ENCODE results near the gene SLC13A4. TPM values are rescaled to one million over a fixed set of nuclear protein-coding genes. Genes with fewer than 3 reads are reported as not detected.
A peak's percentile ranks its signal among the peaks of the same experiment; 100 is the strongest.

Gene SLC13A4
- total and polyA plus RNA-seq, 4 donors = 0.17 to 1.3 (median 0.19) TPM

DNA sequence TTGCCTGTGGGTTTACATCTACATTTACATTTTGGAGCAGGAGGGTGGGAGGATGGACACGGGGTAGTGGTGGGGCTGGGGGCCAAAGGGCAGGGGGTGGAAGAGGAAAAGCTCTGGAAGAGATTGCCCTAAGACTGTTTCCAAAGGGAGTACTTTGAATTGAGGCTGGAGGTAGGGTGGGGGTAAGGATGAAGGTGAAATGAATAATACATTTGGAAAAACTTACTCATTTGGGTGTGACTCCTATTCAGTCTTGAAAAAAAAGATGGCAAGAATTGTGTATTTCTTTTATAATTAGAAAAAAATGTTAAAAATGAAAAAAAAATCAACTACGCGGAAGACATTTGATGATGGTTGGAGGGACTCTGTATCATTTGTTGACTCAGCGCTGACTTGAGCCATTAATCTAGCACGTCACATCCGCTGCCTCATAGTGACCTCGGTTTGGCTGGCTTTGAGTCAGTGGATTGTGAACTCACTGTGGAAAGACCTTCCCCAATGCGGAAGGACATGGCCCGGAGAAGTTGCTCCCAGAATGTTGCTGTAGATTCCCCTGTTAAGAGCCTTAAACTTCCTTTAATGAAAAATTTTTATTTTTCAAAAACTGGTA, 17.8 kb upstream of the SLC13A4 start:
- peak in 1 of 3 donors; percentile 17 for DNase-seq
- ATAC-seq (ENCODE audit: insufficient read depth, low FRiP score) = peak; percentile 8

DNA sequence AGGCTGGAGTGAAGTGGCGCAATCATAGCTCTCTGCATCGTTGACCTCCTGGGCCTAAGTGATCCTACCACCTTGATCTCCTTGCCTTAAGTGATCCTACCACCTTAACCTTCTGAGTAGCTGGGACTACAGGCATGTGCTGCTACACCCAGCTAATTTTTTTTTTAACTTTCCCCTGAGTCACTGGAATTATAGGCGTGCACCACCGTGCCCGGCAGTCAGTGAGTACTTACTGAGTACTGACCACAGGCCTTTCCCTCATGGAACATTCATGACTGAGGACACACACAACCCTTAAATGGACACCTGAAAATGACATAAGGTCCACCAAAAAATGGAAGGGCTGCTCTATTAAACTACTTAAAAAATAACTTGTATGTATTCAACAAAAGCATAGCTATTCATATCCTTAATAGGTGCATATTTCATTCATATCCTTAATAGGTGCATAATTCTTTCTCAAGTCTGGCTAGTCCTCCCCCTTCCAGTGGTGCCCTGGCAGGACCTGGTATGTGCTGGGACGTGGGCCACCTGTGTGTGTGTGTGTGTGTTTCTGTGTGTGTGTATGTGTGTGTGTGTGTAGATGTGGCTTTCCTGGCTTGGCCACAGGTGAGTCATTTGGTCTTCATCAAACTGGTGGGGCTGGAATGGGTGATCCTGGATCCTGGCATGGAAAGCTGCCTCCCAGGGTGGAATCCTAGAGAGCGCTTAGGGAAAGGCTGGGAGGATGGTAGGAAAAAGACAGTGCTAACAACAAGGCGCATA, 17.1 kb upstream of the SLC13A4 start:
- Histone ChIP-seq H3K9me3 (ENCODE audit: control insufficient read depth in 4 of 4, insufficient read depth in 3 of 4, low read length in 3 of 4) (no peaks in the 10 kb centered on the region), H3K27ac (ENCODE audit: low read depth in 1 of 2, low read length in 1 of 2) (peak overlapping the region in 1 of 2 donors; percentile 65)

More for the DNA sequence above, 17.8 kb upstream of the SLC13A4 start:
- H3K9ac ChIP-seq (ENCODE audit: insufficient read depth in 1 of 2, low read length in 2 of 2) = no peak overlapping the region
- TF ChIP-seq, protein P1, sequence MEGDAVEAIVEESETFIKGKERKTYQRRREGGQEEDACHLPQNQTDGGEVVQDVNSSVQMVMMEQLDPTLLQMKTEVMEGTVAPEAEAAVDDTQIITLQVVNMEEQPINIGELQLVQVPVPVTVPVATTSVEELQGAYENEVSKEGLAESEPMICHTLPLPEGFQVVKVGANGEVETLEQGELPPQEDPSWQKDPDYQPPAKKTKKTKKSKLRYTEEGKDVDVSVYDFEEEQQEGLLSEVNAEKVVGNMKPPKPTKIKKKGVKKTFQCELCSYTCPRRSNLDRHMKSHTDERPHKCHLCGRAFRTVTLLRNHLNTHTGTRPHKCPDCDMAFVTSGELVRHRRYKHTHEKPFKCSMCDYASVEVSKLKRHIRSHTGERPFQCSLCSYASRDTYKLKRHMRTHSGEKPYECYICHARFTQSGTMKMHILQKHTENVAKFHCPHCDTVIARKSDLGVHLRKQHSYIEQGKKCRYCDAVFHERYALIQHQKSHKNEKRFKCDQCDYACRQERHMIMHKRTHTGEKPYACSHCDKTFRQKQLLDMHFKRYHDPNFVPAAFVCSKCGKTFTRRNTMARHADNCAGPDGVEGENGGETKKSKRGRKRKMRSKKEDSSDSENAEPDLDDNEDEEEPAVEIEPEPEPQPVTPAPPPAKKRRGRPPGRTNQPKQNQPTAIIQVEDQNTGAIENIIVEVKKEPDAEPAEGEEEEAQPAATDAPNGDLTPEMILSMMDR (IDR thresholded peaks at IDR 0.05; ENCODE audit: control extremely low read depth, extremely low read depth) = no peak
- H3K4me1 ChIP-seq (ENCODE audit: control insufficient read depth in 5 of 5, insufficient read depth in 5 of 5, low read length in 5 of 5) = peaks cover 0 to 11% (median 0%) of the 10 kb centered on the region in 5 donors
- no peak overlapping the region for H3K4me3 ChIP-seq
- 78 to 86% methylated on average over 9 of the region's 9 CpGs for WGBS, 2 donors
- H3K27ac ChIP-seq (ENCODE audit: low read depth in 1 of 2, low read length in 1 of 2) = no peak overlapping the region
- H3K9me3 ChIP-seq (ENCODE audit: control insufficient read depth in 4 of 4, insufficient read depth in 3 of 4, low read length in 3 of 4) = peaks cover 0 to 1% (median 0%) of the 10 kb centered on the region in 4 donors
- H3K36me3 ChIP-seq (ENCODE audit: control insufficient read depth in 4 of 4, insufficient read depth in 4 of 4, low read length in 4 of 4) = no peaks in the 10 kb centered on the region
- H3K27me3 ChIP-seq (ENCODE audit: control insufficient read depth in 3 of 3, insufficient read depth in 3 of 3, low read length in 2 of 3) = no peaks in the 10 kb centered on the region

DNA sequence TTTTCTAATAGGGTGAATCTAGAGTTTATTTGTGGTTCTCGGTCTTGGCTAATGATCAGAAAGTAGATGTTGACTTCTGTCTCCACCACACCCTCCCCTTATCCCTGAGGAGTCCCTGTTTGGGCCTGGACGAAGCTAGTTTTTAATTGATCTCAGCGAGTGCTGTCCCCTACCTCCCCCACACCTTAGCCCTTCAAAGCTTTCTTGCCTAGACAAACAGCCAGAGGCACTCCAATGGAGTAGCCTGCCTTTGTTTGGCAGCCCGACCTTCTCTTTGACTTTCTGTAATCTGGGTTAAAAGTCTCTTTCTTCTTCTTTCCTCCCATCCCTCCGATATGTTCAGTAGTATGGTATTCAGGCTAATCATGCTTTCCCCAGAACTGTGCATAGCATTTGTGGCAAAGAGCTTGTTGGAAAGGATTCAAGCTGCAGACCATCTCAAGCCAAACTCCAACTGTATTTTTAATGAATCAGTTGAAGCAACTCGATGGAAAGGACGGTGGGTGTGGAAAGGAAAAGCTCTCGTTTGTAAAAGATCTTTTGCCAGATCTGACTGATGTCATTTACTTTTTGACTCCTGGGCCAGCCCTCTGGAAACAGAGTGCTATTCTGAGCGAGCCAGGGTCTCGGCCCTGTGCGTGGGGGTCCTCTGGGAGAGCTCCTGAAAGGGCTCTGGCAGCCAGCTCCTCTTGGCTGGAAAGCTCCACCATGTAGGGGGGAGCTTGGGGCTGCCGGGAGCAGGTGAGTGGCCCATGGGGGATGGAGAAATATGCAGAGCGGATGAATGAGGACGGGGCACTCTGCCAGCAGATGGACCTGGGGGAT, 16.1 kb upstream of the SLC13A4 start:
- TF ChIP-seq, protein P1 (IDR thresholded peaks at IDR 0.05; ENCODE audit: control extremely low read depth, extremely low read depth) = no peak
- peak overlapping the region in 1 of 2 donors; percentile 65 for H3K27ac ChIP-seq (ENCODE audit: low read depth in 1 of 2, low read length in 1 of 2)
- no peak overlapping the region for H3K4me3 ChIP-seq
- 59 to 78% methylated on average over 14 of the region's 14 CpGs for WGBS, 2 donors
- H3K9me3 ChIP-seq (ENCODE audit: control insufficient read depth in 4 of 4, insufficient read depth in 3 of 4, low read length in 3 of 4) = no peaks in the 10 kb centered on the region
- no peaks in the 10 kb centered on the region for H3K36me3 ChIP-seq (ENCODE audit: control insufficient read depth in 4 of 4, insufficient read depth in 4 of 4, low read length in 4 of 4)
- peaks cover 0 to 11% (median 0%) of the 10 kb centered on the region in 5 donors for H3K4me1 ChIP-seq (ENCODE audit: control insufficient read depth in 5 of 5, insufficient read depth in 5 of 5, low read length in 5 of 5)
- no peaks in the 10 kb centered on the region for H3K27me3 ChIP-seq (ENCODE audit: control insufficient read depth in 3 of 3, insufficient read depth in 3 of 3, low read length in 2 of 3)
- ATAC-seq (ENCODE audit: insufficient read depth, low FRiP score) (no peak), DNase-seq (peak in 2 of 3 donors; percentile 41 to 65)
- H3K9ac ChIP-seq (ENCODE audit: insufficient read depth in 1 of 2, low read length in 2 of 2) = no peak overlapping the region

More for the DNA sequence above, 17.1 kb upstream of the SLC13A4 start:
- 84 to 92% methylated on average over 8 of the region's 8 CpGs for WGBS, 2 donors
- no peaks in the 10 kb centered on the region for H3K27me3 ChIP-seq (ENCODE audit: control insufficient read depth in 3 of 3, insufficient read depth in 3 of 3, low read length in 2 of 3)
- ATAC-seq (ENCODE audit: insufficient read depth, low FRiP score) (no peak), DNase-seq (no peak)
- H3K4me1 ChIP-seq (ENCODE audit: control insufficient read depth in 5 of 5, insufficient read depth in 5 of 5, low read length in 5 of 5) = peaks cover 0 to 11% (median 0%) of the 10 kb centered on the region in 5 donors
- H3K36me3 ChIP-seq (ENCODE audit: control insufficient read depth in 4 of 4, insufficient read depth in 4 of 4, low read length in 4 of 4) = no peaks in the 10 kb centered on the region
- H3K4me3 ChIP-seq = no peak overlapping the region
- TF ChIP-seq, protein P1 (IDR thresholded peaks at IDR 0.05; ENCODE audit: control extremely low read depth, extremely low read depth) = no peak
- no peak overlapping the region for H3K9ac ChIP-seq (ENCODE audit: insufficient read depth in 1 of 2, low read length in 2 of 2)
